Cardiac fibroblast (primary cell): ENCODE data around the gene METRNL.
"Not testable (repeated sequence)": the region's sequence is repeated elsewhere in the genome, so short reads cannot be mapped to it uniquely, and the experiment has no call there.

Source experiments
- DNase-seq, 2 donors: peaks; one replicate each; pipeline versions ENCODE4 v3.0.0 to v3.0.0-alpha.2; 2010; ENCODE audit warnings: low read depth in 2 of 2
- H3K4me3 ChIP-seq, 2 donors: replicated peaks in 1 of 2; 1 replicate in 1 of 2; 2 replicates in 1 of 2; pipeline ENCODE4 v1.5.1; 2011; ENCODE audit warnings: low read depth in 2 of 2, low read length in 2 of 2, mild to moderate bottlenecking in 2 of 2, moderate library complexity in 1 of 2
- TF ChIP-seq, protein P1 (sequence below): IDR thresholded peaks from one replicate; pipeline ENCODE4 v1.5.1; 2011; ENCODE audit warnings: low read depth, mild to moderate bottlenecking, low read length, inconsistent platforms

The METRNL gene

DNA sequence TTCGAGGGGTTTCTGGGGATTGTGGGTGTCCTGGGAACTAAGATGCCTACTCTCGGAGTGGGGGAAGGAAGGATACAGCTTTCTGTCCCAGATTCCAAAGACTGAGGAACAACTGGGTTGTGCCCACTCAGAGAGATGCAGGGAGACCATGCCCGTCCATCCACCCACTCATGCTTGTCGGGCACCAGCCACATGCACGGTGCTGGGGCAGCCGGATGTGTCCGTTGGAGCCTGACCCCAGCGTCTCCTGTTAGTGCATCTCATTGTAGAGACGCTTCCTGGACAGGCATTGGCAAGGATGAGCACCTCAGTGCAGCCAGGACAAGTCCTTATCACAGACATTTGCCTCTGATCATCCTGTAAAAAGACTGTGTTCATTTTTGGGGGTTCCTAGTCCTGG, 58.1 kb downstream of the METRNL start:
- no peak for DNase-seq
- TF ChIP-seq, protein P1, sequence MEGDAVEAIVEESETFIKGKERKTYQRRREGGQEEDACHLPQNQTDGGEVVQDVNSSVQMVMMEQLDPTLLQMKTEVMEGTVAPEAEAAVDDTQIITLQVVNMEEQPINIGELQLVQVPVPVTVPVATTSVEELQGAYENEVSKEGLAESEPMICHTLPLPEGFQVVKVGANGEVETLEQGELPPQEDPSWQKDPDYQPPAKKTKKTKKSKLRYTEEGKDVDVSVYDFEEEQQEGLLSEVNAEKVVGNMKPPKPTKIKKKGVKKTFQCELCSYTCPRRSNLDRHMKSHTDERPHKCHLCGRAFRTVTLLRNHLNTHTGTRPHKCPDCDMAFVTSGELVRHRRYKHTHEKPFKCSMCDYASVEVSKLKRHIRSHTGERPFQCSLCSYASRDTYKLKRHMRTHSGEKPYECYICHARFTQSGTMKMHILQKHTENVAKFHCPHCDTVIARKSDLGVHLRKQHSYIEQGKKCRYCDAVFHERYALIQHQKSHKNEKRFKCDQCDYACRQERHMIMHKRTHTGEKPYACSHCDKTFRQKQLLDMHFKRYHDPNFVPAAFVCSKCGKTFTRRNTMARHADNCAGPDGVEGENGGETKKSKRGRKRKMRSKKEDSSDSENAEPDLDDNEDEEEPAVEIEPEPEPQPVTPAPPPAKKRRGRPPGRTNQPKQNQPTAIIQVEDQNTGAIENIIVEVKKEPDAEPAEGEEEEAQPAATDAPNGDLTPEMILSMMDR = no peak
- no peak overlapping the region for H3K4me3 ChIP-seq

DNA sequence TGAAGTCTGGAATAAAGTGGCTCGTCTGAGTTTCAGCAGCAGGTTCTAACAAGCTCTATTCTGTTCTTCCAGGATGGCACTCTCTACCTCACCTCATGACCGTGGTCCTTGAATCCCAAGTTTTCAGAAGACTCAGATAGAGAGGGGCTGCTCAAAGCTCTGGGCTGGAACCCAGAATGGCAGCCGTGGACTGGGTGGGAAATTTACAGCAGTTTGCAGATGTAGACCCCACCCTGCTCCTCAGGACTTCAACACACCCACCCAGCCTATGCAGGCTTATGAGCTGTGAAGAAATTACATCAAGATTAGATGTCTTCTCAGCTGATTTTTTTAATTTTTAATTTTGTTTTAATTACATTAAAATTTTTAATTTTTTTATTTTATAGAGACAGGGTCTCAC, 59.4 kb downstream of the METRNL start:
- TF ChIP-seq, protein P1 = no peak
- DNase-seq = no peak
- no peak overlapping the region for H3K4me3 ChIP-seq

DNA sequence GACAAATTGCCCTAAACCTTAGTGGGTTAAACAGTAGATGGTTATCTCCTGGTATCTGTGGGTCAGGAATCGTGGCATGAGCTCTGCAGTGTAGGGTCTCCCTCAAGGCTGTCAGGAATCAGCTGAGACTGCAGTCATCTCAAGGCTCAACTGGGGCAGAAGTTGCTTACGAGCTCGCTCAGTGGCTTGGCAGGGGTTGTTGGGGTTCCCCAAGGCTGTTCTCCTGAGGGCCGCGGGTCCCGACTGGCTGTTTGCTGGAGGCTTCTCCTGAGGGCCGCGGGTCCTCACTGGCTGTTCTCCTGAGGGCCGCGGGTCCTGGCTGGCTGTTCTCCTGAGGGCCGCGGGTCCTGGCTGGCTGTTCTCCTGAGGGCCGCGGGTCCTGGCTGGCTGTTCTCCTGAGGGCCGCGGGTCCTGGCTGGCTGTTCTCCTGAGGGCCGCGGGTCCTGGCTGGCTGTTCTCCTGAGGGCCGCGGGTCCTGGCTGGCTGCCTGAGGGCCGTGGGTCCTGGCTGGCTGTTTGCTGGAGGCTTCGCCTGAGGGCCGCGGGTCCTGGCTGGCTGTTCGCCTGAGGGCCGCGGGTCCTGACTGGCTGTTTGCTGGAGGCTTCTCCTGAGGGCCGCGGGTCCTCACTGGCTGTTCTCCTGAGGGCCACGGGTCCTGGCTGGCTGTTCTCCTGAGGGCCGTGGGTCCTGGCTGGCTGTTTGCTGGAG, 60.3 kb downstream of the METRNL start:
- not testable (repeated sequence) for DNase-seq, H3K4me3 ChIP-seq

DNA sequence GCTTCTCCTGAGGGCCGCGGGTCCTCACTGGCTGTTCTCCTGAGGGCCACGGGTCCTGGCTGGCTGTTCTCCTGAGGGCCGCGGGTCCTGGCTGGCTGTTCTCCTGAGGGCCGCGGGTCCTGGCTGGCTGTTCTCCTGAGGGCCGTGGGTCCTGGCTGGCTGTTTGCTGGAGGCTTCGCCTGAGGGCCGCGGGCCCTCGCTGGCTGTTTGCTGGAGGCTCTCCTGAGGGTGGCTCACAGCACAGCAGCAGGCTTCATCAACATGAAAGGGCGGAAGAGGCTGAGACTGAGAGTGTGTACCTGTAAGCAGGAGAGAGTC, 60.8 kb downstream of the METRNL start:
- H3K4me3 ChIP-seq, DNase-seq: not testable (repeated sequence)

DNA sequence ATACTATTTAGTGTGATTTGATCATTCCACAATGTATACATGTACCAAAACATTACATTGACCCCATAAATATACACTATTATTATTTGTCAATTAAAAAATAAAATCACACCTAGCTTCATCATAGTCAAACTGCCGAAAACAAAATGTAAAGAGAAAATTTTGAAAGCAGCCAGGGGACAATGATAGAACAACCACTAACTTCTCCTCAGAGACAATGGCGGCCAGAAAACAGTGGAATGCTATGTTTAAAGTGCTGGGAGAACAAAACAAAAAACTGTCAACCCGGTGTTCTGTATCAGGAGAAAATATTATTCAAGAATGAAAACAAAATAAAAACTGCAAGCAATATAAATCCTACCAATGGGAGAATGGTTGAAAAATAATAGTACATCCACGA, 63.2 kb downstream of the METRNL start:
- TF ChIP-seq, protein P1 = no peak
- no peak for DNase-seq
- no peak overlapping the region for H3K4me3 ChIP-seq

DNA sequence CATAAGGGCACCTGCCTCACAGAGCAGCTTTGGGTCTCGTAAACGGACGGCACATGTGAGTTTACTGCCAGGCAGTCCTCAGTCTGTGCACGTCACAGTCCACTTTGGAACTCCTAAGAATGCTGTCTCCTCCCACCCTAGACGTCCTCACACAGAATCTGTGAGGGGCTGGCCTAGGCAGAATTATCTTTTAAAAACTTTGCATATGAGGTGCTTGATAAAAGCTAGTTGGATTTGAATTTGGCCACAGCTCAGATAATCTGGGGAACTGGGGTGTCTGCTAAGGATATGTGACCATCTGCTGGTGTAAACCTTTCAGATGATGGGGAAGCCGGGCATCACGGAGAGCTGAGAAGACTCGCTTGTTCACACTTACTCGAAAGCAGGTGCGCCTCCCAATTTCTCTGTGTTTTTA, 64.4 kb downstream of the METRNL start:
- H3K4me3 ChIP-seq = no peak overlapping the region
- DNase-seq = no peak
- TF ChIP-seq, protein P1 = no peak
